Measurements from ENCODE around the gene COL25A1.
"Not testable (repeated sequence)": the region's sequence is repeated elsewhere in the genome, so short reads cannot be mapped to it uniquely, and the experiment has no call there.

COL25A1 gene

DNA sequence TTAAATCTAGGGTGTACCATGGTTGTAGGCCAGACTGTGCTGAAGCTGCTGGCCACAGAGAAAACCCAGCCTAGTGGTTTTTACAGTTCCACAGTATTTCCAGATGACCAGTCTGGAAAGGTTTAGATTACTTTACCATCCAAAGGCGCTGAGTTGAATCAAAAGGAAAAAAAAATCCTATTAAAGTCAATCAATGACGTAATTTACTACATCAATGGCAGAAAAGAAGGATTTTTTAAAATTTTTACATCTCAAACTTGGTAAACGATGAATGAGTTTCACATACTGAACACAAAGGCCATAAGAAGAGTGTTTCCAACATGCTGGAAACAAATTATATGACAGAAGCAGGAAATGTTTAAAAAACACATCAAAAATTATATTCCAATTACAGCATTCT, 409.0 kb downstream of the COL25A1 start:
- no peak for DNase-seq

DNA sequence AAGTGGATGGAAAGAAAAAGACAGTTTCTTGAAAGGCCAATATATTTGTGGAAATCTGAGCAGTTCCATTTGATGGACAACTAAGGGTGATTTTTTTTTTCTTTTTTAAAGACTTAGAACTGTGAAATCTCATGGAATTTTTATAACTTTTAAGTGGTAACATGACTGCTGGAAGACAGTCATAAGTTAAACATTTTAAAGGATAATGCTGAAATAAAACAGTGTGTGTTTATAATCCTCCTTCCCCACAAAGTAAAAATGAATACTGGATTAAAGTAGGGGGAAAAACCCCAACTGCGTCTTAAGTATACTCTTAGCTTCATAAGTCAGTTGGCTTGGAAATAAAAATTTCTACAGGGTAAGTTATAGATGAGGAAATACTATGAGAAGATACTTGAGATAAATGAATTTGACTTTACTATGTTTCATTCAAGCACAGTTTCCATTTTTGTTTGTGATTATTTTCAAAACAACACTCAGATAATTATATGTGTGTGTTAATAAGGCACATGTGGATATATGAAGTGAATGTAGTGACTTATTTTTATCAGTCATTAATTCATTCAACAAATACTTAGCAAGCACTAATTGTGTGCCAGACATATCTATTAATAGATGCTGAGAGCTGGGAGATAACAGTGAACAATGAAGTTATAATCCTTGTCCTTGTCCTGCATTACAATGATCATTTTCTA, 410.4 kb downstream of the COL25A1 start:
- DNase-seq = no peak

DNA sequence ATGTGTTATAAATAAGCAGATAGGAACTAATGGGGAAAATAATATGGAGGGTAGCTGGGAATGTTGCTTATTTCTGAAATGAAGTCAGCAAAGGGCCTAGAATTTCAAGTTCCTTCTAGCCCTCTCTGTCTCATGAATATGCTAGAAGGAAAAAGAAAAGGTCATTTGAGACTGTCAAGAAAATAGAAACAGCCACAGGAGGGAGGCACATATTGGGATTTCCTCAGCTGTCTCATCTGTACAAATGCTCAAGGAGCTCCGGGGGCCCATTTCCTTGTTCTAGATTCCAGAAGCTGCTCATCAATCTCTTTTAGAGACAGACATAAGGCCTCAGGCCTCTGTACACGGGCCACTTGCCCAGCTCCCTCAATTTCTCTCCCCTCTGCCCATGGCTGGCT, 412.0 kb downstream of the COL25A1 start:
- DNase-seq = no peak

DNA sequence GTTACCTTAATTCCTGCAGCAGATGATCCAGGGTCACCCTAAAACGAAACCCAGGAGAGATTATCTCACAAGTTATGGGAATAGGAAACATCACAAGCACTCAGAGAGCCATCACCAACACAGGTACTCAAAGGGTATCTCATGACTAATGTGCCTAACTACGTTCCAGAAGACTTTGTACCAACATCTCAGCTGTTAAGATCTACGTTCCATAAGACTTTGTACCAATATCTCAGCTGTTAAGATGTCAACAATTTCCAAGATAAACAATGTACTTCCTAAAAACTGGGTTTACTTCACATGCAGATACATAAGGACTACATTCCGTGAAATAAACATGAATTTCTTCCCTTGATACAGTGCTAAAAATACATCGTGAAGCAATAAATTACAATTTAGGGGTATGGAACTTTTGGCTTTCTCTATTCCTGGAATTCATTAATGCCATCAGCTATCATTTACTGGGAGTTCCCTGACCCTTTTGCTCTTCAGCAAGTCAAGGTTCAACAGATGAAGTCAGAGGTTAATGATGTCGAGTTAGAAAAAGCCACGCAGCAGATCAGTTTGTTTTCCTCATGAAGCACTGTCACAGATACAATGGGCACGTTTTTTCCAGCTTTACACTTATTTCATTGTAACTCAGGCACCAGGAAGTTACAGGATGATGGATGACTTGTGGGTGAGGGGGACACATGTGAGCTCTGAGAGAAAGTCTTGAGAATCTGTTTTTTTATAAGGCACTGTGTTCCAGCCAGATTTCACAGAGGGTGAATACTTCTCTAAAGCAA, 412.6 kb downstream of the COL25A1 start:
- no peak for DNase-seq

DNA sequence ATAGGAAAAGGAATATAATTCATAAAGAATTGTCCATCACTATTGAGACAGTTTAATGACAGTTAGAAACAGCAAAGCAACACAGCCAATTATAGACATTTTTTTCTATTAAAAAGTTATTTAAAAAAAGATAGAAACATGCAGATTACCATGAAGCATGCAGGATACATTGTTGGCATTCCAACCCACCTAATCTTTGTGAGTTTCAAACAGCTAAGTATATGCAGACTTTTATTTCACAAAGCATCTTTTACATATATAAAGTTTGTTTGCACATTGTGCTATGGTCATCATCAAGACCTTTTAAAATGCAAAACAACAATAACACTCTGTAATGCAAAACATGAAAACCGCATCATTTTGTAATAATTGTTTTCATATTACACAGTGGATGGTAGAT, 413.7 kb downstream of the COL25A1 start:
- DNase-seq = no peak

DNA sequence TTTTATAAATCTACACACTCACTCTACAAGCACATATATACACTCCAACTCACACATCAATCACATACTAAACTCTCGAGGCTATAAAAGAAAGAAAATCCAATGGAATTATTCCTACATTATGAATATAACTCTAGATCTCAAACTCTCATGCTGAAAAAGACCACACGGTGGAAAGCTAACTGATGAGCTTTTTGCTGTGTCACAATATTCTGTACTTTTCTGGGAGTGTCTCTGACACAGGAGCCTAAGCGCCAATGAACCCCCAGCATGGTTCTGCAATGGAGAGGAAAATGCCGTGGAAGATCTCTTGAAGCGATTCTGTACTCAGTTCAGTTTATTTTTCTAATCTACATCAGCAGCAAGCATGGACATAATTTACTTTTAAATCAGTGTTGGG, 415.4 kb downstream of the COL25A1 start:
- DNase-seq = no peak

DNA sequence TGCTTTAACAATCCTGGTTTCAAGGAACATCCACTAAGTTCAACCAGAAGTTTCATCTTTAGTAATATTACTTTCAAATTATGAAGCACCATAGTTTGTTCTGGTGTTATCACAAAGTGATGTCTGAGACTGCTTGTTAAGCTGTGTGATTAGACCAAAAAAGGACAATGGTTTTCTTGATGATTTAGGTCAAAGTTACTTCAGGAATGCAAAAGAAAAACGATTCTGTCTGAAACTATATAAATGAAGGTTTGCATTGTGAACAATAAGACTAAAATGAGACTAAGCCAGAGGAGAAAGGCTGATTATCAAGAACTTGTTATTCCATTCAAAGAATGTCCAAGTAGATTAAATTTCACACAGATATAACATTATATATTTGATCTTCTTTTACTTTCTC, 417.2 kb downstream of the COL25A1 start:
- DNase-seq = no peak

DNA sequence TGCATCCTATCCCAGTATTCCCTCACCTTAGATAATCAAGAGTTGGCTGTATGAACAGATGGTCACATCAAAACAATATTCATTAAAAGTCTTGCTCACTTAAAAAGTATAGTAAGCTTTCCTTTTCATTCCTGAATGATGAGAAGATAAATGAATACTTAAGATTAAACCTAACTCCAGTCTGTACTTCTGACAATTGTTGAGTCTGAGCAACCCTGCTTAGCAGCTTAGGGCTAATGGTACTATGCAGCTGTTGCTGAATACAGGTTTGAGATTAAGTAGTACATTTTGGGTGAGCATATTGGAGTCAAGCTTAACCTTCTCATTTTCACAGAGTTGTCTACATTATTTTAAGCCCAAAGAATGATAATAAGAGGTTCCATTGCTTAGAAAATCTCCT, 417.9 kb downstream of the COL25A1 start:
- no peak for DNase-seq

DNA sequence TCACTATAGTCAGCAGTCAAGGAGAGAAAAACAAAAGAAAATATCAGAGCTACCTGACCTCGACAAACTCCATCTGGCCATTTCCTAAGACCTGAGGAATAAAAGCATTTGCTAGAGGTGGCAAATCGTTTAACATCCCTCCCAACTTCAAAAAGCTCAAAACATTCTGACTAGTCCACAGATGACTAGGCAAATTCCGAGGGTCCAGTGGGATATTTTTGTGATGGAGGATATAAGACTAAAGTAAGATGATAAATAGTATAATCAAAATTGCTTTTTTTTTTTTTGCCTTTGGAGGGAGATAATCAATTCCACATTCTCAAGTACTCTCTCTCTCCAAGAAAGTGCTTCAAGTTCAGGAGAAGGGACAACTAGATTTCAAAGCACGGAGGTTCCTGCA, 420.5 kb downstream of the COL25A1 start:
- DNase-seq = no peak

DNA sequence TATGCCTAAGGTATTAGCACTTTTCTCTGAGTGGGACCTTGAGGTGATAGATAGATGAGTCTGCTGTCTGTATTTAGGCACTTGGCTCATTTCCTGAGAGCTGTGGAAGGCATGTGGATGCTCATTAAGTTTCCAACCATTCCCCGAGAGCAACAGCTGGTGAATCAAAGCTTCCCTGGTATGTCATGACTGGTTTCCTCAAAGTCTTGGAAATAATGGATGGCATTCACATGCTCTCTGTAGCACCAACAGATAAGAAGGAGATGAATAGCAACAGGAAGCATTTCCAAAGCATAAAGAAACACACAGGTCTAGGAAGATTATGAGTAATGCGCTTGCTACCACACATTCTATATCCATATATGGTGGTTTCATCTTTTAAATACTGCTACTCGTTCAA, 421.3 kb downstream of the COL25A1 start:
- DNase-seq = no peak

DNA sequence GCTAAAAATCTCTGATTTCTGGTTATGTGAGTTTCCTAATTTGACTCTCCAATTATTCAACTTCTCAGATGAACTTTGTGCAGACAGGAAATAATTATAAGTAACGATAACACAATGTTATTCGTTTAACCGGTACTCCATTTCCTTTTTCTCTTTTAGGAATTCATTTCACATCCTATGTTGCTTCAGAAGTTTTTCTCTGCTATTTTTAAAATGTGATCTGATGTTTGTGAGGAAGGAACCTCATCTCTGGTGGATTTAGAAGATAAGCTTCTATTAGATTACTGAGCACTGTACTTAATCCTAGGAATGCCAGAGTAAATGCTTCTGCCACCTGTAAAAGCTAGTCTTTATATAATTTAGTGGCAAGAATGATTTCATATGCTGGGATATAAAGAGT, 423.7 kb downstream of the COL25A1 start:
- no peak for DNase-seq

DNA sequence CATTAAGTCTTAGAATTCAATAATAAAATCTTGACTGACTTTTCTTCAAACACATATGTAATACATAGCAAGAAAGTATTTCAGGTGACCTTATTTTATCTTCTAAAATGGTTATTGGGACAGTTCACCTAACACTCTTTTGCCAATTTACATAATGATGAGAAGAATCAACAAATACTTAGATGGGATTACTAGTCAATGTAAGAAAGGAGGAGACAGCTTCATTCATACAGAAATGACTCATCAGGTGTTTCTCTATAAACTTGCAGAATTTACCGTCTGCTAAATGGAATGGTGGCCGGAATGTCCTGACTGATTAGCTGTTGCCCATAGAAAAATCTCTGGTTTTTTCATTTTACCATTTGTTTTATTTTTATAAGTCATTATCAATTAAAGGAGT, 424.6 kb downstream of the COL25A1 start:
- DNase-seq = no peak

DNA sequence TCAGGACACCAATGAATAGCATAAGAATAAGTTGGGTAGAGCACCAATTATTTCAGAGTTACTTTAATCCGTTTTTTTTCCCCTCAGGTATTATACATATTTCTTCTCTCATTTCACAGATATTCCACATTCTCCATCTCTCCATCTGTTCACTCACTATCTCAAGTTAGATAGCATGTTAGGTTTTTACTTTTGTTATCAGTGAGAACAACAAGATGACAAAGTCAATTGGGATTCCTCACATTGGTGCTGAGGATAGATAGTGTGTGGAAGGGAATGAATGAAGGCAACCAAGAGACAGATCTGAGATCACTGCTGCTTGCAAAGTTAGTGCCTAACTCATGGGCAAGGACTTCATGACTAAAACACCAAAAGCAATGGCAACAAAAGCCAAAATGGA, 427.7 kb downstream of the COL25A1 start:
- DNase-seq = no peak

DNA sequence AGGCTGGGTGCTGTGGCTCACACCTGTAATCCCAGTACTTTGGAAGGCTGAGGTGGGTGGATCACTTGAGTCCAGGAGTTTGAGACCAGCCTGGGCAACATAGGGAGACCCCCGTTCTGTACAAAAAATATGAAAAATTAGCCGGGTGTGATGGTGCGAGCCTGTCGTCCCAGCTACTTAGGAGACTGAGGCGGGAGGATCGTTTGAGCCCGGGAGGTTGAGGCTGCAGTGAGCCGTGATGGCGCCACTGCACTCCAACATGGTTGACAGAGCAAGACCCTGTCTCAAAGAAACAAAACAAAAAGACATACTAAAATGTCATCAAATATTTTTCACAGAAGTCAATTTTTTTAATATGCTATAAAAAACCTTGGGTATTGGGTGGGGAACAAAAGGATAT, 432.5 kb downstream of the COL25A1 start:
- DNase-seq = not testable (repeated sequence)

DNA sequence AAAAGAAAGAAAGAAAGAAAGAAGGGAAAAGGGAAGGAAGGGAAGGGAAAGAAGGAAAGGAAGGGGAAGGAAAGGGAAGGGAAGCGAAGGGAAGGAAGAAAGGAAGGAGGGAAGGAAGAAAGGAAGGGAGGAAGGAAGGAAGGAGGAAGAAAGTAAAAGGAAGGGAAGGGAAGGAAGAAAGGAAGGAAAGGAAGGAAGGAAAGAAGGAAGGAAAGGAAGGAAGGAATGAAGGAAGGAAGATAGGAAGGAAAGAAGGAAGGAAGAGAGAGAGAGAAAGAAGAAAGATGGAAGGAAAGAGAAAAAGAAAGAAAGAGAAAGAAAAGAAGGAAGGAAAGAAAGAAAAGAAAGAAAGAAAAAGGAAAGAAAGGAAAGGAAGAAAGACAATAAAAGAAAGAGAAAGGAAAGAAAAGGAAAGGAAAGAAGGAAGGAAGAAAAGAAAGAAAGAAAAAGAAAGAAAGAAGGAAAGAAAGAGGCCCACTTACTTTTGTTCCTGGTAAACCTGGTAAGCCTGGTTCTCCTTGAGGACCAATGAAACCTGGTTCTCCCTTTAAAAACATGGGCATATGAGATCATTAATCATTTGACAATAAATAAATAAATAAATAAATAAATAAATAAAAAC, 433.7 kb downstream of the COL25A1 start:
- no peak for DNase-seq

DNA sequence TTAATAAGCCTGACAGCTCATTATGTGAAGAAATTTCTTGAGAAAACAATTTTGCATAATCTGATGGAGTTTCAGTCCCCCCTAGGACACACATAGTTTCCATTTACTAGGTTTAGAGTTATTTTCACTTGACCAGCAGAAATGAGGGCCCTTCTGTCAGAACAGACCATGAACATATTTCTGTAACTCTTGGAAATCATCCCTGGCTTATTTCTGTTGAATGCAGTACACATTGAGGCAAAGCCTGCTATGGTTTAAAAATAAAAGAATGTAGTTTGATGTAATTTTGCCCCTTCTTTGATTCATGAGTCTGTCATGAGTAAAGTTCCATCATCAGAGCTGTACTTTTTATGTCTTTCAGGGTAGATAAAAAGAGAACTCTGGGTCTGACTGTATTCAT, 435.0 kb downstream of the COL25A1 start:
- DNase-seq = no peak

DNA sequence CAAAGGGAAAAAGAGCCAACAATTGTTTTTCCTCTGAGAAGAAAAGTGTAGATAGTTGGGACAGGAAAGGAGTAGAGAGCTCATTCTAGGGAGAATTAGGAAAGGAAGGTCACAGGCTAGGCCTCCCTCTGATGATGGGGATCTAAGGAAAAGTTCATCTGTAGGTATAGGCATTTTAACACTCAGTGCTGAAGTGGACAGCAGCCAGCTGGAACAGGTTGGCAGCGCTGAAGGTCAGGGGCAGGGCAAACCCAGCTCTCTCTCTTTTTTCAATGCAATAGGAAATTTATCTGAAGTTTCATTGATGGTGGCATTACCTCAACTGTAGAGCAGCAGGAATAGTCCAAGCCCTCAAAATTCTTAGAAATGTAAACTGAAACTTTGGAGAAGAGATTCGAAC, 441.1 kb downstream of the COL25A1 start:
- no peak for DNase-seq

DNA sequence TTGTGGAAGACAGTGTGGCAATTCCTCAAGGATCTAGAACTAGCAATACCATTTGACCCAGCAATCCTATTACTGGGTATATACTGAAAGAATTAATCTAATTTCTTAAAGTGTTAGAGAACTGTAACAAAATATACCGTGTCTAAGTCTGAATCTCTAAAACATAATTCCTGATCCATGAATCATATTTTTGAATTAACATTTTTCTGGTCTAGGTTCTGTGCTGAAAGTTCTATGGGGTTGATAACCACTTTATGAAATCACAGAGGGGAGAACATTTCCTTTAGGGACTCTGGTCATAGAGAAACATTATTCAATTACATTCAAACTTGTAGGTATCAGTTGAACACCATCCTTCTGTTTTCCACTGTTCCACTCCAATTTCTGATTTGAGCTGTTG, 447.7 kb downstream of the COL25A1 start:
- DNase-seq = no peak

DNA sequence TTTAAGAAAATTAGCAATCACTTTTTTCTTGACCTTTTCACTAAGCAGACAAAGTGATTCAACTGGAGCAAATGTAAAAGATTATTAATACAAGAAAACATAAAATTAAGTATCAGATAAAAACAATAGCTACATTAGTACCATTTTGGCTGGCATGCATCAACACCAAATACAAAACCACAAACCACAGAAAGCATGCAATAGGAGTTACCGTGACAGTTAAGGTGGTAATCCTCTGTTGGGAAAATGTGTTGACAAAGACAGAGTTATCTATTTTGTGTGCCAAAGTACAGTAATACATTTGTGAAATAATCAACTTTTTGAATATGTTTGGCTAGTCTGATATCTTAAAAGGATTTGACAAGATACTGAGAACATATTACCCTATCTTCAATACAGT, 449.8 kb downstream of the COL25A1 start:
- no peak for DNase-seq

DNA sequence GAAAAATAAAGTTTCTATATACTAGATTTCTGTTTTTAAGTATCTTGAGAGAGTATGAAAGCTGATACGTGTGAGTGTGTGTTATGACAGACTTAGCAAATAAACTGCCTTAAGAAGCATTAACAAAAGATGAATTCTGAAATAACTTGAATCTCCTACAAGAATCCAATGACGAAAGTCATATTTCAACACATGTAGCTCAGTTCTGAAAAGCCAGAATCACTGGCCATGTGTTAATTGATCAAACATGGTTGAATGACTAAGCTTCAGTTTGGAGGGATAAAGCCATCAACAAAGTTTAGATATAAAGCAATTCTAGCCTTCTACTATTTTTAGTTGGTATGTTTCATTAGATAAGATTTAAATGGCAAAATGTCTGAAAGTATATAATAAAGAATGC, 451.1 kb downstream of the COL25A1 start:
- no peak for DNase-seq

DNA sequence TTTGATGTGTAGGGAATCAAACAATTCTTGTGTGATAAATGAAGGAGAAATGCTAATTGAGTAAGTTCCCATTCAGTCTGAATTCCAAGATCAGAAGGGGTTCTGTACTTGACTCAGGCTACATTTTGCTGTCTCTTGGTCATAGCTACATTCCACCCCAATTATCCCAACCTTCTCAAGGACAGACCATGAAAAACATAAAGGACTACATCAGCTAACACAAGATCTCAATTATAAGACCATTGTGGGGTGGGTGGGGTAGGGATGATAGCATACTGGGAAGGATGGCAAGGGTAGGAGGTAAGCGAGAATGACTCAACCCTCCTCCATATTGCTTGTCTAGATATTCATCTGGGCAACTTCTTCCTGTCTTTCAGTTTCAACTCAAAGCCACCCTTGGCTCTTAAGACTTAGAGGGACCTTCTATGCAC, 452.2 kb downstream of the COL25A1 start:
- no peak for DNase-seq

DNA sequence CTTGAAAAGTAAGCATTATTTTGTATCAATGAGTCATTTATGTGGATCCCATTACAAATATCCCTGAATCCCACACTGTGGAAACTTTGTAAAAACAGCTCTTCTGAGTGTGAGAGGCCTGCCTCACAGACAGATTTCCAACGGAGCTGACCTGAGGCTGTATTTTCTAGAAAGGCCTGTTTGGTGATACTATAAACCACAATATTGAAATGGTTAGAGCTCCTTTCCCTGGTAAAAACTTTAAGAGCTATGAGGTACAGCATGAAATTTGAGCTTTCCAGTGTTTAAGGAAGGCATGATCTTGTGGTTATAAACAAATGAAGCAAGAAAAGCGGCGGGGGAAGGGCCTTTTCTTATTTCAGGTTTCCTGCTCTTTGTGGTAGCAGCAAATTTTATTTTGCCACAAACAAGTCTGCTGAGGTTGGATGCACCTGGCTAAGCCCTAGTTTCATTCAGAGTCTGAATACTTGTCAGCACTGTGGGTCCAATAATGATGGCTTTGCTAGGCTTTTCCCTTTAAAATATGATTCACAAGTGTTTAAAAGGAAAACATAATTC, 452.8 kb downstream of the COL25A1 start:
- DNase-seq = no peak

DNA sequence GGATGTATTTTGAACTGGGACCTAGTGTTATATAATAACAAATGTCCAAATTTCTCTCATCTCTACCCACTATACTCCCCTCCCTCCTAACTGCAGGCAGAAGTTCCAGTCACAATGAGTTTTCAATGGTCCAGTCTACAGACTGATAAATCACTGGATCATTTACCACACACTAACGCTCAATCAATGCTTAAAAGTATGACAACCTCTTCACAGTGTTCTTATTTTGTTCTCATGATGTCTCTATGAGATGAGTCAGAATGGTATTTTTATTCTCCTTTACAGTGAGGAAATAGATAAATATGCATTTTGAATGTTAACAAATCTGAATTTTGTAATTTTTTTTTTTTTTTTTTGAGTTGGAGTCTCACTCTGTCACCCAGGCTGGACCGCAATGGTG, 455.9 kb downstream of the COL25A1 start:
- DNase-seq = no peak

DNA sequence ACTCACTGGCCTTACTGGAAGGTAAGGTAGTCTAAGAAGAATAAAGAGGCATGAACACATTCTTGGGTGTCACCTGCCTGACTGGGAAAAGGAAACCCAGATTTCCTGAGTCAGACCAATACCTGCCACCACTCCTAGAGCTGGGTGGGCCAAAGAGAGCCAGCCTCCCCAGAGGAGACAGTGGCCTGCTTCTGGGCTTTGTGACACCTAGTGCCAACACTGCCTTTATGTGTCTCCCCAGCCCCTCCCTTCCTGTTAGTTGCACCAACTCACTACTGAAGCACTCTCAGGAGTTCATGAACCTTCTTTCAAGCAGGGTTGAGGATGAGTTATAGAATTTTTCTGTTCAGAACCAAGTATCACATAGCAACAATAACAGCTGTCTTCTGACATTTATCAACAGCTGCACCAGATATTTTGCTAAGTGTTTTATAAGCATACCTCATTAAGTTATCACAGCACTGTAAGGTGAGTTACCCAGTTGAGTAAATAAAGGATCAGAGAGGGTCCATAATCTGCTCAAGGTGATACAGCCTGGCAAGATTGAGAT, 462.0 kb downstream of the COL25A1 start:
- DNase-seq = no peak

Measured in CD4-positive, alpha-beta T cell treated with Interleukin-12 subunit alpha and Interleukin-12 subunit beta, for 1 hour (primary cell).